HEK293 (cell line): ENCODE measurements around the gene TTC13.

Experiments used
- GFI1B ChIP-seq: fragments of 450-650 bp; formaldehyde crosslinking; IDR thresholded peaks from 2 replicates; pipeline ENCODE4 v1.5.1; 2016; ENCODE audit warnings: missing biosample characterization, missing genetic modification characterization
- SP3 ChIP-seq: fragments of 450-650 bp; formaldehyde crosslinking; IDR thresholded peaks from 2 replicates; pipeline ENCODE4 v1.5.1; 2016; ENCODE audit warnings: missing biosample characterization, missing genetic modification characterization
- ZBTB20 ChIP-seq: fragments of 450-650 bp; formaldehyde crosslinking; IDR thresholded peaks from 2 replicates; pipeline ENCODE4 v1.5.1; 2016; ENCODE audit warnings: missing biosample characterization, missing genetic modification characterization
- ZFHX2 ChIP-seq: fragments of 450-650 bp; formaldehyde crosslinking; conservative IDR thresholded peaks from 2 replicates; pipeline ENCODE4 v1.5.1; 2016; ENCODE audit warnings: missing biosample characterization, missing genetic modification characterization
- ZFP41 ChIP-seq: fragments of 450-650 bp; formaldehyde crosslinking; IDR thresholded peaks from 2 replicates; pipeline ENCODE4 v1.5.1; 2016; ENCODE audit warnings: missing biosample characterization, missing genetic modification characterization, borderline replicate concordance
- ZNF138 ChIP-seq: fragments of 450-650 bp; formaldehyde crosslinking; IDR thresholded peaks from 2 replicates; pipeline ENCODE4 v1.5.1; 2016; ENCODE audit warnings: missing biosample characterization, missing genetic modification characterization, borderline replicate concordance
- ZNF184 ChIP-seq: fragments of 450-650 bp; IDR thresholded peaks from 2 replicates; pipeline ENCODE4 v1.5.1; 2018; ENCODE audit warnings: missing biosample characterization, mild to moderate bottlenecking, missing genetic modification characterization
- ZNF214 ChIP-seq: fragments of 450-650 bp; formaldehyde crosslinking; IDR thresholded peaks from 2 replicates; pipeline ENCODE4 v1.5.1; 2017; ENCODE audit warnings: missing biosample characterization, mild to moderate bottlenecking, missing genetic modification characterization, borderline replicate concordance
- ZNF239 ChIP-seq: fragments of 450-650 bp; formaldehyde crosslinking; IDR thresholded peaks from 2 replicates; pipeline ENCODE4 v1.5.1; 2016; ENCODE audit warnings: missing biosample characterization, missing genetic modification characterization
- ZNF311 ChIP-seq: fragments of 450-650 bp; formaldehyde crosslinking; IDR thresholded peaks from 2 replicates; pipeline ENCODE4 v1.5.1; 2017; ENCODE audit warnings: missing biosample characterization, missing genetic modification characterization, borderline replicate concordance
- ZNF521 ChIP-seq: fragments of 450-650 bp; formaldehyde crosslinking; IDR thresholded peaks from 2 replicates; pipeline ENCODE4 v1.5.1; 2017; ENCODE audit warnings: missing biosample characterization, mild to moderate bottlenecking, missing genetic modification characterization
- ZNF529 ChIP-seq: fragments of 450-650 bp; formaldehyde crosslinking; IDR thresholded peaks from 2 replicates; pipeline ENCODE4 v1.5.1; 2017; ENCODE audit warnings: missing genetic modification characterization, missing biosample characterization; ENCODE audit not compliant: insufficient replicate concordance
- ZNF571 ChIP-seq: fragments of 450-650 bp; formaldehyde crosslinking; IDR thresholded peaks from 2 replicates; pipeline ENCODE4 v1.5.0; 2017; ENCODE audit warnings: missing biosample characterization, missing genetic modification characterization
- ZNF600 ChIP-seq: fragments of 450-650 bp; formaldehyde crosslinking; IDR thresholded peaks from 2 replicates; pipeline ENCODE4 v1.5.1; 2016; ENCODE audit warnings: missing biosample characterization, missing genetic modification characterization
- ZNF660 ChIP-seq: fragments of 450-650 bp; IDR thresholded peaks from 2 replicates; pipeline ENCODE4 v1.5.1; 2018; ENCODE audit warnings: missing biosample characterization, mild to moderate bottlenecking, missing genetic modification characterization
- ZNF677 ChIP-seq: fragments of 450-650 bp; IDR thresholded peaks from 2 replicates; pipeline ENCODE4 v1.5.0; 2018; ENCODE audit warnings: missing biosample characterization, mild to moderate bottlenecking, missing genetic modification characterization, moderate library complexity
- TF ChIP-seq, protein P1 (sequence below): sonication (generic); formaldehyde crosslinking; IDR thresholded peaks from 2 replicates; pipeline ENCODE4 v1.8.1; 2022; ENCODE audit warnings: mild to moderate bottlenecking, moderate library complexity, missing genetic modification reagents
- TF ChIP-seq, protein P2 (sequence below): fragments of 450-650 bp; formaldehyde crosslinking; IDR thresholded peaks from 2 replicates; pipeline ENCODE4 v1.5.1; 2016; ENCODE audit warnings: missing biosample characterization, missing genetic modification characterization
- TF ChIP-seq, protein P3 (sequence below): fragments of 450-650 bp; formaldehyde crosslinking; IDR thresholded peaks from 2 replicates; pipeline ENCODE4 v1.5.1; 2017; ENCODE audit warnings: missing biosample characterization, missing genetic modification characterization
- TF ChIP-seq, protein P4 (sequence below): fragments of 450-650 bp; formaldehyde crosslinking; IDR thresholded peaks from 2 replicates; pipeline ENCODE4 v1.5.1; 2016; ENCODE audit warnings: missing biosample characterization, missing genetic modification characterization
- TF ChIP-seq, protein P5 (sequence below): IDR thresholded peaks from 2 replicates; pipeline ENCODE4 v1.6.1; 2011; ENCODE audit warnings: mild to moderate bottlenecking, low read depth, low read length, borderline replicate concordance
- TF ChIP-seq, protein P6 (sequence below): fragments of 450-650 bp; formaldehyde crosslinking; IDR thresholded peaks from 2 replicates; pipeline ENCODE4 v1.5.0; 2017; ENCODE audit warnings: missing biosample characterization, missing genetic modification characterization, borderline replicate concordance
- TF ChIP-seq, protein P7 (sequence below): fragments of 450-650 bp; formaldehyde crosslinking; IDR thresholded peaks from 2 replicates; pipeline ENCODE4 v1.5.1; 2016; ENCODE audit warnings: missing biosample characterization, missing genetic modification characterization, borderline replicate concordance

TTC13 gene

DNA sequence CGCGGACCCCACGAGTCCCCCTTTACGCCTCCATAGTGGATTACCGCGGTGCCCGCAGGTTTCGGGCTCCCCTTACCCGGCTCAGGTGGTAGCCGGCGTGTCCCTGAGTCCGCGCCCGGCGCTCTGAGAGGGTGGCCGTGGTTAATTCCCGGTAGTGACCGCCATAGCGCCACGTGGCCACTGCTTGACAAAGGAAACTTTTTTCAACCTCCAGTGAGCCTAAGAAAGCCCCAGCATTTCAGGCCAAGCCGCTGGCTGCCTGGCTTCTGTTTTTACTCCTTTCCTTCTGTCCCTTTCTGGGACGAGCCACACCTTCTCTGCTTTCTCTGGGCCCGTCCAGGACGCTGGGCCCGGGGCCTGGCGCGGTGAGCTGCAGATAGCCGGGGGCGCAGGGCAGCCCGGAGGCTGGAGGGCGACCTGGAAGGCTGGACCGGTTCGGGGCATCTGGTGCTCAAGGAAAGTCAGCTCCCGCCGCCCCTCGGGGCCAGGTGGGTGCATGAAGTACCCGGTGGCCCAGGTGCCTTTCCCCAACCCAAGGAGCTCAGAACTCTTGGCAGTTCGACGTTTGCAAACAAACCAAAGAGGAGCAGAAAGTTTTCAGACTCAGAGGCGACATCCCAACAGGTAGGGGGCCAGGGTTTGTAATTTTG, 109.8 kb downstream of the TTC13 start (continued):
- TF ChIP-seq, protein P1, sequence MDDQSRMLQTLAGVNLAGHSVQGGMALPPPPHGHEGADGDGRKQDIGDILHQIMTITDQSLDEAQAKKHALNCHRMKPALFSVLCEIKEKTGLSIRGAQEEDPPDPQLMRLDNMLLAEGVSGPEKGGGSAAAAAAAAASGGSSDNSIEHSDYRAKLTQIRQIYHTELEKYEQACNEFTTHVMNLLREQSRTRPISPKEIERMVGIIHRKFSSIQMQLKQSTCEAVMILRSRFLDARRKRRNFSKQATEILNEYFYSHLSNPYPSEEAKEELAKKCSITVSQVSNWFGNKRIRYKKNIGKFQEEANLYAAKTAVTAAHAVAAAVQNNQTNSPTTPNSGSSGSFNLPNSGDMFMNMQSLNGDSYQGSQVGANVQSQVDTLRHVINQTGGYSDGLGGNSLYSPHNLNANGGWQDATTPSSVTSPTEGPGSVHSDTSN, result no peak
- no peak for TF ChIP-seq ZNF239 (tag by site-specific recombination)
- TF ChIP-seq, protein P2, sequence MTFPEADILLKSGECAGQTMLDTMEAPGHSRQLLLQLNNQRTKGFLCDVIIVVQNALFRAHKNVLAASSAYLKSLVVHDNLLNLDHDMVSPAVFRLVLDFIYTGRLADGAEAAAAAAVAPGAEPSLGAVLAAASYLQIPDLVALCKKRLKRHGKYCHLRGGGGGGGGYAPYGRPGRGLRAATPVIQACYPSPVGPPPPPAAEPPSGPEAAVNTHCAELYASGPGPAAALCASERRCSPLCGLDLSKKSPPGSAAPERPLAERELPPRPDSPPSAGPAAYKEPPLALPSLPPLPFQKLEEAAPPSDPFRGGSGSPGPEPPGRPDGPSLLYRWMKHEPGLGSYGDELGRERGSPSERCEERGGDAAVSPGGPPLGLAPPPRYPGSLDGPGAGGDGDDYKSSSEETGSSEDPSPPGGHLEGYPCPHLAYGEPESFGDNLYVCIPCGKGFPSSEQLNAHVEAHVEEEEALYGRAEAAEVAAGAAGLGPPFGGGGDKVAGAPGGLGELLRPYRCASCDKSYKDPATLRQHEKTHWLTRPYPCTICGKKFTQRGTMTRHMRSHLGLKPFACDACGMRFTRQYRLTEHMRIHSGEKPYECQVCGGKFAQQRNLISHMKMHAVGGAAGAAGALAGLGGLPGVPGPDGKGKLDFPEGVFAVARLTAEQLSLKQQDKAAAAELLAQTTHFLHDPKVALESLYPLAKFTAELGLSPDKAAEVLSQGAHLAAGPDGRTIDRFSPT (tag by site-specific recombination), result no peak
- TF ChIP-seq ZFP41 (tag by site-specific recombination), result no peak
- TF ChIP-seq, protein P3, sequence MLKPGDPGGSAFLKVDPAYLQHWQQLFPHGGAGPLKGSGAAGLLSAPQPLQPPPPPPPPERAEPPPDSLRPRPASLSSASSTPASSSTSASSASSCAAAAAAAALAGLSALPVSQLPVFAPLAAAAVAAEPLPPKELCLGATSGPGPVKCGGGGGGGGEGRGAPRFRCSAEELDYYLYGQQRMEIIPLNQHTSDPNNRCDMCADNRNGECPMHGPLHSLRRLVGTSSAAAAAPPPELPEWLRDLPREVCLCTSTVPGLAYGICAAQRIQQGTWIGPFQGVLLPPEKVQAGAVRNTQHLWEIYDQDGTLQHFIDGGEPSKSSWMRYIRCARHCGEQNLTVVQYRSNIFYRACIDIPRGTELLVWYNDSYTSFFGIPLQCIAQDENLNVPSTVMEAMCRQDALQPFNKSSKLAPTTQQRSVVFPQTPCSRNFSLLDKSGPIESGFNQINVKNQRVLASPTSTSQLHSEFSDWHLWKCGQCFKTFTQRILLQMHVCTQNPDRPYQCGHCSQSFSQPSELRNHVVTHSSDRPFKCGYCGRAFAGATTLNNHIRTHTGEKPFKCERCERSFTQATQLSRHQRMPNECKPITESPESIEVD (tag by site-specific recombination), result no peak
- no peak for TF ChIP-seq ZFHX2
- no peak for TF ChIP-seq ZNF521 (tag by site-specific recombination)
- peak; percentile 96 for TF ChIP-seq ZBTB20
- no peak for TF ChIP-seq ZNF214 (tag by site-specific recombination)
- TF ChIP-seq, protein P4, sequence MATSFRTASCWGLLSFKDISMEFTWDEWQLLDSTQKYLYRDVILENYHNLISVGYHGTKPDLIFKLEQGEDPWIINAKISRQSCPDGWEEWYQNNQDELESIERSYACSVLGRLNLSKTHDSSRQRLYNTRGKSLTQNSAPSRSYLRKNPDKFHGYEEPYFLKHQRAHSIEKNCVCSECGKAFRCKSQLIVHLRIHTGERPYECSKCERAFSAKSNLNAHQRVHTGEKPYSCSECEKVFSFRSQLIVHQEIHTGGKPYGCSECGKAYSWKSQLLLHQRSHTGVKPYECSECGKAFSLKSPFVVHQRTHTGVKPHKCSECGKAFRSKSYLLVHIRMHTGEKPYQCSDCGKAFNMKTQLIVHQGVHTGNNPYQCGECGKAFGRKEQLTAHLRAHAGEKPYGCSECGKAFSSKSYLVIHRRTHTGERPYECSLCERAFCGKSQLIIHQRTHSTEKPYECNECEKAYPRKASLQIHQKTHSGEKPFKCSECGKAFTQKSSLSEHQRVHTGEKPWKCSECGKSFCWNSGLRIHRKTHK, result no peak
- TF ChIP-seq ZNF529 (tag by site-specific recombination), result no peak
- TF ChIP-seq ZNF660, result no peak
- no peak for TF ChIP-seq ZNF311 (tag by site-specific recombination)
- no peak for TF ChIP-seq ZNF138
- TF ChIP-seq ZNF677 (tag by site-specific recombination), result no peak
- TF ChIP-seq, protein P5, sequence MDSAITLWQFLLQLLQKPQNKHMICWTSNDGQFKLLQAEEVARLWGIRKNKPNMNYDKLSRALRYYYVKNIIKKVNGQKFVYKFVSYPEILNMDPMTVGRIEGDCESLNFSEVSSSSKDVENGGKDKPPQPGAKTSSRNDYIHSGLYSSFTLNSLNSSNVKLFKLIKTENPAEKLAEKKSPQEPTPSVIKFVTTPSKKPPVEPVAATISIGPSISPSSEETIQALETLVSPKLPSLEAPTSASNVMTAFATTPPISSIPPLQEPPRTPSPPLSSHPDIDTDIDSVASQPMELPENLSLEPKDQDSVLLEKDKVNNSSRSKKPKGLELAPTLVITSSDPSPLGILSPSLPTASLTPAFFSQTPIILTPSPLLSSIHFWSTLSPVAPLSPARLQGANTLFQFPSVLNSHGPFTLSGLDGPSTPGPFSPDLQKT, result no peak
- no peak for TF ChIP-seq ZNF184
- peak; percentile 15; the same call in 1 of the 2 replicates for TF ChIP-seq ZNF600 (tag by site-specific recombination)
- TF ChIP-seq, protein P6, sequence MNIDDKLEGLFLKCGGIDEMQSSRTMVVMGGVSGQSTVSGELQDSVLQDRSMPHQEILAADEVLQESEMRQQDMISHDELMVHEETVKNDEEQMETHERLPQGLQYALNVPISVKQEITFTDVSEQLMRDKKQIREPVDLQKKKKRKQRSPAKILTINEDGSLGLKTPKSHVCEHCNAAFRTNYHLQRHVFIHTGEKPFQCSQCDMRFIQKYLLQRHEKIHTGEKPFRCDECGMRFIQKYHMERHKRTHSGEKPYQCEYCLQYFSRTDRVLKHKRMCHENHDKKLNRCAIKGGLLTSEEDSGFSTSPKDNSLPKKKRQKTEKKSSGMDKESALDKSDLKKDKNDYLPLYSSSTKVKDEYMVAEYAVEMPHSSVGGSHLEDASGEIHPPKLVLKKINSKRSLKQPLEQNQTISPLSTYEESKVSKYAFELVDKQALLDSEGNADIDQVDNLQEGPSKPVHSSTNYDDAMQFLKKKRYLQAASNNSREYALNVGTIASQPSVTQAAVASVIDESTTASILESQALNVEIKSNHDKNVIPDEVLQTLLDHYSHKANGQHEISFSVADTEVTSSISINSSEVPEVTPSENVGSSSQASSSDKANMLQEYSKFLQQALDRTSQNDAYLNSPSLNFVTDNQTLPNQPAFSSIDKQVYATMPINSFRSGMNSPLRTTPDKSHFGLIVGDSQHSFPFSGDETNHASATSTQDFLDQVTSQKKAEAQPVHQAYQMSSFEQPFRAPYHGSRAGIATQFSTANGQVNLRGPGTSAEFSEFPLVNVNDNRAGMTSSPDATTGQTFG (tag by site-specific recombination), result no peak
- TF ChIP-seq ZNF571 (tag by site-specific recombination), result no peak
- TF ChIP-seq, protein P7, sequence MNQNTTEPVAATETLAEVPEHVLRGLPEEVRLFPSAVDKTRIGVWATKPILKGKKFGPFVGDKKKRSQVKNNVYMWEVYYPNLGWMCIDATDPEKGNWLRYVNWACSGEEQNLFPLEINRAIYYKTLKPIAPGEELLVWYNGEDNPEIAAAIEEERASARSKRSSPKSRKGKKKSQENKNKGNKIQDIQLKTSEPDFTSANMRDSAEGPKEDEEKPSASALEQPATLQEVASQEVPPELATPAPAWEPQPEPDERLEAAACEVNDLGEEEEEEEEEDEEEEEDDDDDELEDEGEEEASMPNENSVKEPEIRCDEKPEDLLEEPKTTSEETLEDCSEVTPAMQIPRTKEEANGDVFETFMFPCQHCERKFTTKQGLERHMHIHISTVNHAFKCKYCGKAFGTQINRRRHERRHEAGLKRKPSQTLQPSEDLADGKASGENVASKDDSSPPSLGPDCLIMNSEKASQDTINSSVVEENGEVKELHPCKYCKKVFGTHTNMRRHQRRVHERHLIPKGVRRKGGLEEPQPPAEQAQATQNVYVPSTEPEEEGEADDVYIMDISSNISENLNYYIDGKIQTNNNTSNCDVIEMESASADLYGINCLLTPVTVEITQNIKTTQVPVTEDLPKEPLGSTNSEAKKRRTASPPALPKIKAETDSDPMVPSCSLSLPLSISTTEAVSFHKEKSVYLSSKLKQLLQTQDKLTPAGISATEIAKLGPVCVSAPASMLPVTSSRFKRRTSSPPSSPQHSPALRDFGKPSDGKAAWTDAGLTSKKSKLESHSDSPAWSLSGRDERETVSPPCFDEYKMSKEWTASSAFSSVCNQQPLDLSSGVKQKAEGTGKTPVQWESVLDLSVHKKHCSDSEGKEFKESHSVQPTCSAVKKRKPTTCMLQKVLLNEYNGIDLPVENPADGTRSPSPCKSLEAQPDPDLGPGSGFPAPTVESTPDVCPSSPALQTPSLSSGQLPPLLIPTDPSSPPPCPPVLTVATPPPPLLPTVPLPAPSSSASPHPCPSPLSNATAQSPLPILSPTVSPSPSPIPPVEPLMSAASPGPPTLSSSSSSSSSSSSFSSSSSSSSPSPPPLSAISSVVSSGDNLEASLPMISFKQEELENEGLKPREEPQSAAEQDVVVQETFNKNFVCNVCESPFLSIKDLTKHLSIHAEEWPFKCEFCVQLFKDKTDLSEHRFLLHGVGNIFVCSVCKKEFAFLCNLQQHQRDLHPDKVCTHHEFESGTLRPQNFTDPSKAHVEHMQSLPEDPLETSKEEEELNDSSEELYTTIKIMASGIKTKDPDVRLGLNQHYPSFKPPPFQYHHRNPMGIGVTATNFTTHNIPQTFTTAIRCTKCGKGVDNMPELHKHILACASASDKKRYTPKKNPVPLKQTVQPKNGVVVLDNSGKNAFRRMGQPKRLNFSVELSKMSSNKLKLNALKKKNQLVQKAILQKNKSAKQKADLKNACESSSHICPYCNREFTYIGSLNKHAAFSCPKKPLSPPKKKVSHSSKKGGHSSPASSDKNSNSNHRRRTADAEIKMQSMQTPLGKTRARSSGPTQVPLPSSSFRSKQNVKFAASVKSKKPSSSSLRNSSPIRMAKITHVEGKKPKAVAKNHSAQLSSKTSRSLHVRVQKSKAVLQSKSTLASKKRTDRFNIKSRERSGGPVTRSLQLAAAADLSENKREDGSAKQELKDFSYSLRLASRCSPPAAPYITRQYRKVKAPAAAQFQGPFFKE (tag by site-specific recombination), result no peak
- TF ChIP-seq GFI1B (tag by site-specific recombination), result no peak
- peak; percentile 14; the same call in 1 of the 2 replicates for TF ChIP-seq SP3 (tag by site-specific recombination)
